Erythroblast (primary cell): ENCODE measurements around the gene NR1I3.

Experiments used
- GATA1 ChIP-seq: IDR thresholded peaks from 2 replicates; pipeline ENCODE4 v1.6.1; 2011; ENCODE audit warnings: low read depth, mild to moderate bottlenecking, control low read depth, low read length, moderate library complexity
- POLR2A ChIP-seq: IDR thresholded peaks from 2 replicates; pipeline ENCODE4 v1.6.1; 2011; ENCODE audit warnings: mild to moderate bottlenecking, low read length

DNA sequence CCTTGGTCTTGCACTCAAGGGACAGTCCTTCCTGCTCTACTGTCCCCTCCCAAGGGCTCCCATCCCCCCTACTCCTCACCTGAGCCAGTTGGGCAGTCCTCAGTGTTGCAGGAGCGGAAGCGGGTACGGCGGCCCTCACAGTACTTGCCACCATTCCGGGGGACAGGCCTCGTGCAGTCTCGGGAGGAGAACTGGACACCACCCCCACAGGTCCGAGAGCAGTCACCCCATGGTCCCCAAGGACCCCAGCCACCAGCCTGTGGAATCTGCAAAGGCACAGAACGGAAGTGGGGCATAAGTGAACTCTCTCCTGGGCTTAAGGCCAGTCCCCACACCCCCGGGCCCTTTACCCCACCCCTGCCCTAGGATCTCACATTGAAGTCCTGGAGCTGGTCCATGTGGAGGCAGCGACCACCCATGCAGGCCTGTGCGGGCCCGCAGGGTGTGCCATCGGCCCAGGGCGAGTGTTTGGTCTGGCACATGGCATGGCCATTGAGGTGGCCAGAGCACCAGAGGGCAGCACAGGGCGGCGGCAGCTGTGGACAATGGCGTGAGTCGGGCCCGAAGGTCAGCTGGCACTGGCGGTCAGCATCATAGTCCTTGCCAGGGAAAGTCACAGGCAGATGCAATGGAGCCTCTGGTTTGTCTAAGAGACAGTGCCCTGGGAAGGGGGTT lies 44.3 kb downstream of the NR1I3 start:
- no peak for TF ChIP-seq POLR2A
- no peak for TF ChIP-seq GATA1
